ENCODE results near the gene CDKL2. TPM values are rescaled to one million over a fixed set of nuclear protein-coding genes. Genes with fewer than 3 reads are reported as not detected.

The CDKL2 gene
- total RNA-seq, 1 donor from 2014 or later: 15.8 TPM

DNA sequence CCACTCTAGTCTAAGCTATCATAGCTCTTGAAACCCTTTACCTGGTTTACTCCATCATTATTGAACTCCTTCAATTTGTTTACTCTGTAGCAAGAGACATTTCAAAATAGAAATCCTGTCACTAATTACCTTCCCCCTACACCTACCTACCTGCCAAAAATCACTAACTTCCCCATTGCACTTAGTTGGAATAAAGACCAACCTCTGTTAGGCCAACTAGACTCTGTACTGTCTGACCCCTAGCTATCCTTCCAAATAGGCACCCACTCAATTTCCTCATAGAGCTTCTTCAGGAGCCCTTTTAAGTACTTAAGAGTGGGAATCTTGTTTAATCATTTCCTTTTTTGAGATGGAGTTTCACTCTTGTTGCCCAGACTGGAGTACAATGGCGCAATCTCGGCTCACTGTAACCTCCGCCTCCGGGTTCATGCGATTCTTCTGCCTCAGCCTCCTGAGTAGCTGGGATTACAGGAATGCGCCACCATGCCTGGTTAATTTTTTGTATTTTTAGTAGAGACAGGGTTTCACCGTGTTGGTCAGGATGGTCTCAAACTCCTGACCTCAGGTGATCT lies 8.9 kb upstream of the CDKL2 start:
- peak; percentile 82 for DNase-seq (ENCODE audit: low read depth)

- DNase-seq (ENCODE audit: low read depth): no peak
Observed at GRCh38 chr4:75637827-75638226, 7.5 kb upstream of the CDKL2 start.

DNA sequence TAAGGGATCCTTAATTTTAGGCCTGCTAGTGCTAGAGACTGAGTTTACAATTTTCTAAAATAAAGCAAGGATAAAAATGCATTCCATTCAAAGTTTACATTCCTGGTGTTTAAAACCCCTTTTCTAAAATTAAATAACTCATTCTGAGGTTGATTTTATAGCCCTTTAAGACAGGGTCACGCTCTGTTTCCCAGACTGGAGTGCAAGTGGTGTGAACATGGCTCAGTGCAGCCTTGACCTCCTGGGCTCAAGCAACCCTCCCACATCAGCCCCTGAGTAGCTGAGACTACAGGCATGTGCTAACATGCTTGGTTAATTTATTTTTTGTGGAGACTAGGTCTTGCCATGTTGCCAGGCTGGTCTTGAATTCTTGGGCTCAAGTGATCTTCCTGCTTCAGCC lies 6.8 kb upstream of the CDKL2 start:
- DNase-seq (ENCODE audit: low read depth): peak; percentile 85

- no peak for DNase-seq (ENCODE audit: low read depth)
Observed at GRCh38 chr4:75634951-75635350, 4.6 kb upstream of the CDKL2 start.

DNA sequence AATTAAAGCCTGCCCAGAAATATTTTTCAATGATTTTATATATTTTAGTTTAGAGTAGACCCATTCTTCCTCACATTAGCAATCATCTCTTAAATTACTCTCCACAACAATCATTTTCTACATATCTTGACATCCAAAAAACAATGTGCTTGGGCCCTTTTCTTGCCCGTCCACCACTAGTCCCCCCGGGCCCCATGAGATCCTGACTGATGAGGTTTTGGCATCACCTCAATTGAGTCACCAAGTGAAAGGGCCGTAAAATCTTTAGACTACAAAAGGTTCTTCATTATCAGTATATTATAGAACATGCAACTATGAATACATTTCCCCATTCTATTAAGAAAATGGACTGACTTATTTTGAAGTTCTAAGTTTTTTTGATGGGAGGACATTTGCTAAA lies 4.0 kb upstream of the CDKL2 start:
- DNase-seq (ENCODE audit: low read depth): no peak

- DNase-seq (ENCODE audit: low read depth): peak; percentile 19
Observed at GRCh38 chr4:75633846-75634245, 3.5 kb upstream of the CDKL2 start.

DNA sequence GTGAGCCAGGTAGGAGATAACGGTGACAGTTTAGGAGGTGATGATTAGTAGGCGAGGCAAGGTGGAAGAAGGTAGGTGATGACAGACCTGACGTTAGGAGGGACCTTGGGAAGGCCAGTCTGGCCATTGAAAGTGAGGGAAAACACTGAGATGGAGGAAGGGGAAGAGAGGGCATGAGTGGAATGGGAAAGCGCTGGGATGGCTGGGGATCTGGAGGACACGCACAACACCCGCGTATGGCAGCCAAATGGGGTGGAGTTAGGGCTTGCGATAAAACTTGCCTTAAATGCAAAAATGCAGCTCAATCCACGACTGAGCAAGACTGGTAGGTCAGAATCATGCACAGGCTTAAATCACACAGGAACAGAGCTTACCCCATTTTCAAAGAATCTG lies 605 bp upstream of the CDKL2 start:
- no peak for DNase-seq (ENCODE audit: low read depth)

DNA sequence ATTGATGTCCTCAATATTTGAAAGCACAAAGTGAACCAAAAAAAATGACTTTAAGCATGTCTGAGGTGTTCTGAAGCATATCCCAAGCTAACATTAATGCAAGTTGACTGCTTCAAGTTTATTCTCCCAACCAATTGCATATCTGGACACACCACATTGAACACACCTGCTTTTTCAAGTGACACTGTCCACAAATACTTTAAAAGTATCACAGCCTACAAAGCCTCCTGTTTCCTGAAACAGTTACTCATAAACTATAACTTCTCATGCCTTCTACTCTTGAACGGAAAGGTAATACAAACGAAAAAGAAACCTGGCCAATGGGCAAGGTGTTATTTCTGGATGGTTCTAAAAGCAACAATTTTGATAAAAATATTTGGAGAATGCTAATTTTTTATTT lies 1.1 kb downstream of the CDKL2 start:
- peak; percentile 73 for DNase-seq (ENCODE audit: low read depth)

- DNase-seq (ENCODE audit: low read depth): no peak
Observed at GRCh38 chr4:75623026-75623425, 7.3 kb downstream of the CDKL2 start.

DNA sequence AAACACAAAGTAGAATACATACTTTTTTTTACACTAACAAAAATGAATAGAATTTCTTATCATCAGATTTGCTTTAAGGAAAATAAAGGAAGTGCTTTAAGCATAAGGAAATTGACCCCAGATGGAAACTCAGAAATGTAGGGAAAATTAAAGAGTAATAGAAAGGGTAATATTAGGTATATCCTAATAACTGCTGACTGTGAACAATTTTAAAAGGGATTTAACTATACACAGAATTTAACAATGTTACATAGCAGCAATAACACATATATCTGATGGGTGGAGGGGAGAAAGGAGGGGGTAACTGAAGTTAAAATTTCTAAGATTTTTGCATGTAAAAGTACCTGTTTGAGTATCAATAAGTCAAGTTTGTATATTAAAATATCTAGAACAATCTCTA lies 8.6 kb downstream of the CDKL2 start:
- no peak for DNase-seq (ENCODE audit: low read depth)

DNA sequence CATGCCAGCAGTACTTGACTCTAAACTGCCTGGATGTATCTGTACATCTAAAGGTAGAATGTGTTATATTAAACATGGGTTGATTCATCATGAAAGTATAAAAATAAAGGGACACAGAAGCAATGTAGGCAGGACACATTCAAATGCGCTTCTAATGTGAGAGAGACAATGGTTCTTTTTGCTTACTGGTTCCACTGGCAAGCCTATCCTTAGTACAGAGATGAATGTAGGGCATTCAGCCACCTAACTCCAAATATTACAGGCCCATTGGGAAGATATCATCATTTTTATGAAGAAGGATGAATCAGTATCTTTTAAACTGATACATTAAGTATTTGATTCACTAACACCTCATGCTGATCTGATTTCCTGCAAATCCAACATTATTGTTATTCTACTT lies 18.0 kb downstream of the CDKL2 start:
- DNase-seq (ENCODE audit: low read depth): no peak

DNA sequence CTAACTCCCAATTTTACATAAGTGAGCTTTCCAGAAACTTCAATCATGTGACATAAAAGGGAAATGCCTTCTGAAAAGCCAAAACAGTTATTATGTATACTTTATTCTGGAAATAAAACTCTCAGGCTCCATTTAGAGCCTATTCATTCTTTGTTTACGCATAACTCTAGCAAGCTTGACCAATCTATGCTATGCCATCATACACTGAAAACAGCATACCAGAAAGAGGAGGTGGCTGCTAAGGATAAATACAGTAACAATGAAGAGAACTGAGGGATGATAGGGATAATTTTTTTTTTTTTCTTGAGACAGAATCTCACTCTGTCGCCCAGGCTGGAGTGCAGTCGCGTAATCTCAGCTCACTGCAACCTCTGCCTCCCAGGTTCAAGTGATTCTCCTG lies 24.4 kb downstream of the CDKL2 start:
- no peak for DNase-seq (ENCODE audit: low read depth)

DNA sequence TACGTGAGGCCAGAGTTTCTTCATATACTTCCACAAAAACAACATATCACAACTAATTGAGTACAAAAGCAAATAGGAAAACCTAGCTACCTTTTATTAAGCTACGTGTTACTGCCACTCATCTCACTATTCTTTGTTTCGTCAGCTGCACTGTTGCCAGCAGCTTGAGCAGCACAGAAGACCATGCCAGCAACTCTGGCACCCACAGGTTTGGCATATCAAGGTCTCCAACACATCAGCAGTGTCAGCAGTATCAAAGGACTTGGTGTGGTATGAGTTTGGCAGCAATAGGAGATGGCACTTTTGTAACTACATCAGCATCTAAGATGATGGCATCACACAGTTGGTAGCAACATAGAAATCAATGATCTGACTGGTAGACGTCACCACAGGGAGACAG lies 30.7 kb downstream of the CDKL2 start:
- DNase-seq (ENCODE audit: low read depth): no peak

- peak; percentile 92 for DNase-seq (ENCODE audit: low read depth)
Observed at GRCh38 chr4:75598390-75598789, 31.9 kb downstream of the CDKL2 start.

DNA sequence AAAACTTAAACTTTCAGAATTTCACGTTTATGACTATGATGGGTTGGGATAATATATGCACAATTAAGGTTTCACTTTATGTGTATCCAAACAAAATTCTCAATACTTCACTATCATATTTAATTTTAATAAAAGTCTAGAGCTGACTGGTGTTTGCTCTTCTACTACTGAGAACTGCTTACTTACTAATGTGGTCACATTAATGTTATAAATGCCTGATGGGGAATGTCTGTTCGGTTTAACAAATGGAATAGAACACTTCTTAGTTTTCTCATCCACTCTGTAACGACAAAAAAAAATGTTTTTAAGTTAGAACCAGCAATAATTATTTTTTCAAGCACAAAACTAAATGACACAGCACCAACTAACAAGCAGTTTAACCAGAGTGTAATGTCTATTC lies 34.3 kb downstream of the CDKL2 start:
- DNase-seq (ENCODE audit: low read depth): no peak

DNA sequence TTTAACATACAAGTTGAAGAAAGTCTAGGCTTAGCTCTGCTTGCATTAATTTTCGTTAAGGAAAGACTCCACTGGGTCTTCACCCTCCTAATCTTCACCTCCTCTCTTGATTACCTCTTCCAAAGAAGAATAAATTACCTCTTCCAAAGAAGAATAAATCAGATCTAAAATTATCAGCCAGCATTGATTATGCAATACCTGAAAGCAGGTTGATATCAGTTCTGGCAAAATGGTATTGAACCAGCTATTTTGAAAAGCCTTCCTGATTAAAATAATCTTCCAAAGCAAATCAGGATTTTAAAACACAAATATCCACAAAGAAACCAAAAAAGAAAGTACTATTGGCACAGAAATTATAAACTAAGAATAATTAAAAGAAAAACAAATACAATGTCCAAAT lies 36.9 kb downstream of the CDKL2 start:
- no peak for DNase-seq (ENCODE audit: low read depth)

GRCh38 chr4:75584067-75584466 lies 46.3 kb downstream of the CDKL2 start:
- peak; percentile 13 for DNase-seq (ENCODE audit: low read depth)

DNA sequence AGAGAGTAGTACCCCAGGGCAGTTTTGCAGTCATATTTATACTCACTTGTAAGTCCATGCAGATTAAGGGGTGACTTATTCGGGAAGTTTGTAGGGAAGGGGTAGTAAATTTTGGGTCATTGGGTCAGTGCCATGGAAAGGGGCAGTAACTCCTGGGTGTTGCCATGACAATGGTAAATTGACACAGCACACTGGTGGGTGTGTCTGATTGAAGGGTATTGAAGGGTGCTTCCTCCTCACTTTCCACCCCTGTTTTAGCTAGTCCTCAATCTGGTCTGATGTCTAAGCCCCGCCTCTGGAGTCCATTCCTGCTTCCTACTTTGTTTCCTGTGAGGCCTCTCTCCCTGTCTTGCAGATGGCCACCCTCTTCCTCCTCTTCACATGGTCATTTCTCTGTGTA lies 62.6 kb downstream of the CDKL2 start:
- DNase-seq (ENCODE audit: low read depth): no peak

DNA sequence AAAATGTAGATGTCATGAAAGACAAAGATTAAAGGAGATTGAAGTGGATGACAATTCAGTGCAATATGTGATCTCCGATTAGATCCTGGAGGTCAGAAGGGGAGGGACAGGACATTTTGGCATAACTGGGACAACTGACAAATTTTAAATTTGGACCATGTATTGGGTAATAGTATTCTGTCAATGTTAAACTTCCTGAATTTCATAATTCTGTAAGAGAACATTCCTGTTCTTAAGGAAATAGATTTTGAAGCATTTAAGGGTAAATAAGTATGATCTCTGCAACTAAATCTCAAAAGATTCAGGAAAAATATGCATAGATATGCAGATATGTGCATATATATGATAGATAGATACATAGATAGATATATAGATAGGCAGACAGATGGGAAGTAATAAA lies 63.4 kb downstream of the CDKL2 start:
- DNase-seq (ENCODE audit: low read depth): no peak

DNA sequence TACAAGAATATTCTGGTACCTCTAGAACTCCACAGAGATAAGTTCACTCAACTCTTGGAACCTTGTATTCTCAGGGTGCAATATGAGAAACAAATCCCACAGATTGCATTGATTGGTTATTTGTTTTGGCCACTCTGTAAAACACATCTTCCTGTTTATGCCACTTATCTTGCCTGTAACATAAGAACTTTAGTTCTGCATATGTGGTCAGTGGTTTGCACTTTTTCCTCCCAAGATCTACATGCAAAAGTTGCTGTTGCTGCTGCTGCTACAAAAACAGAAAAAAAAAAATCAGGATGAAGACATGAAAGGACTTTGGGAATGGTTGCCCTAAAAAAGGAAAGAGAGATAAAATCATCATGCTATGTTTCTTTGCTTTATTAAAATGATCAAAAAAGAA lies 64.8 kb downstream of the CDKL2 start:
- DNase-seq (ENCODE audit: low read depth): no peak

DNA sequence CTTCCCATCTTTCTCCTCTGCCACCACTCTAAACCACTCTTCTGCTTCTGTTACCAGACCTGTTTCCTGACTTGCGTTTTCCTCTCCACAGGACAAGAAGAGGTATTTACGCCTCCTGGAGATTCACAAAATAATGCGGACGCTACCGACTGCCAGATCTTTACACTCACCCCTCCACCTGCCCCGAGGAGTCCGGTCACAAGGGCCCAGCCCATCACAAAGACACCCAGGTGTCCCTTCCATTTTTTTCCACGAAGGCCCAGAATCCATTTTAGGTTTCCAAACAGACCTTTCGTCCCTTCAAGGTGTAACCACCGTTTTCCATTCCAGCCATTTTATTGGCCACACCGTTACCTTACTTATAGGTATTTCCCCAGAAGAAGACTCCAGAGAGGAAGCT lies 66.3 kb downstream of the CDKL2 start:
- no peak for DNase-seq (ENCODE audit: low read depth)

DNA sequence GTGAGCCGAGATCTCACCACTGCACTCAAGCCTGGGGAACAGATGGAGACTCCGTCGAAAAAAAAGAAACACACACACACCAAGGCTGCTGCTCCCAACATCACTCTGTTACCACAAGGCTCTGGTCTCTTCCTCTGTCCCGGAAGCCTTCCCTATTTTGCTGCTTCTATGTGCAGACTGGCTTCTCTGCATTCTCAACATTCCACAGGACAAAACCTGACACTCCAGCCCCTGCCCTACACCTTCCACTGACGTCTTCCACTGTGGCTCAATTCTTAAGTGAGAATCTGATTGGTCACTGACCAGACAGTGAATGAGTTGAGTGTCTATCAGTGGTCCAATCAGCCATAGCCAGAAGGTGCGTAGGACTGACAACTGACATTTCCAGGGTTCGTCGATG lies 68.5 kb downstream of the CDKL2 start:
- peak; percentile 35 for DNase-seq (ENCODE audit: low read depth)

- no peak for DNase-seq (ENCODE audit: low read depth)
Observed at GRCh38 chr4:75557696-75558095, 72.6 kb downstream of the CDKL2 start.

DNA sequence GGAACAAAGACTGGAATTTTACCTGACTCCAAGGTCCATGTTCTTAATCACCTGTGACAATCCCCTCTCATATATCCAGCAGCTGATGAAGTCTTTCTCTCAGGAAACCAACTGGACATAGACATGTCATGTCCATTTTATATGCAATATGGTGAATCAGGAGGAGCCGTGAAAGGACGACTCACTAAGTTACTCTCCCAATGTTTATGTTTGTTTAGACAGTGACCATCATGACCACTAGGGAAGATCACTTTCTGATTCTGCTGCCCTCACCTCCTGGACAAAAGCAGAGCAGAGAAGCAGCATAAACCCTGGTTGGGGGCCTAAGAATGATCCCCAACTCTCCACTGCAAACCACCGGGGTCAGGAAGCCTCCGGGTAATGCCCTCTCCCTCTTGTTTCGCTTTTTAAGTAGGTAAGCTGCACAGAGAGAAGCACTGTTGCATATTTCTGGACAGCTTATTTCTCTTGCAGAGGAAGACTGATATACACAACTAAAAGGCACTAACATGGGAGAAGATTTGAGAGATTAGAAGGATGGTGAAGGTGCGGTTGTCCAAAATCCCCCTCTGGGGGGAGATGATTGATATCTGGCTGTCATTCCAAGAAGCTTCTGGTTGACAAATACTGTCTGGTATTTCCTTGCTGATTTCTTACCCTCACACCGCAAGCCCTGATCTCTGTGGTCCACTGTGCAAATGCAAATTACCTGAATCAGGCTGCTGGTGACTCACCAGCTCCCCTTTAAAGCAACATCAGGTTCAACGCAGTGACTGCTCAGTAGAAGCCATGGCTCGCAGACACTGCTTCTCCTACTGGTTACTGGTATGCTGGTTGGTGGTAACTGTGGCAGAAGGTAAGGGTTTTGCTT lies 74.8 kb downstream of the CDKL2 start, which contains the start of gene ODAPH:
TSS of gene ODAPH (plus strand) at position 773 of the 871 bp plus-strand sequence. CDS start at position 790, 17 bp downstream.
- DNase-seq (ENCODE audit: low read depth): peak; percentile 94
